Right atrium auricular region (tissue), 2 donors: ENCODE data around the gene MRPL47. TPM values are rescaled to one million over a fixed set of nuclear protein-coding genes. Genes with fewer than 3 reads are reported as not detected.

Experiments
- DNase-seq: peaks from one replicate; pipeline ENCODE4 v3.0.0-alpha.2; 2019; ENCODE audit warnings: low spot score
- H3K27ac ChIP-seq, 2 donors: fragments of 200-600 bp; sonication (generic); 1 replicate in 1 of 2; 2 replicates in 1 of 2; pipeline ENCODE4 v1.5.1; 2016 to 2019
- H3K27me3 ChIP-seq, 2 donors: fragments of 200-600 bp; sonication (generic); one replicate each; pipeline versions ENCODE4 v1.5.1 to v1.6.0; 2017 to 2019
- H3K36me3 ChIP-seq: fragments of 200-600 bp; sonication (generic); one replicate; pipeline ENCODE4 v1.5.1; 2016
- H3K4me1 ChIP-seq, 2 donors: fragments of 200-600 bp; sonication (generic); one replicate each; pipeline versions ENCODE4 v1.5.1 to v1.6.0; 2017 to 2019
- H3K4me3 ChIP-seq, 2 donors: fragments of 200-600 bp; sonication (generic); 1 replicate in 1 of 2; 2 replicates in 1 of 2; pipeline ENCODE4 v1.5.1; 2017 to 2019; ENCODE audit warnings: mild to moderate bottlenecking in 1 of 2, moderate library complexity in 1 of 2
- H3K9me3 ChIP-seq, 2 donors: fragments of 200-600 bp; sonication (generic); one replicate each; pipeline ENCODE4 v1.5.1; 2019
- total RNA-seq, 2 donors: library from RNA; depleted of rRNA; stranded (reverse); fragments of >200 nt; gene quantifications; one replicate each; pipeline ENCODE4 v1.1.0, GENCODE V29; 2016
- TF ChIP-seq, protein P1 (sequence below), 2 donors: fragments of 200-600 bp; sonication (generic); IDR thresholded peaks; one replicate each; pipeline ENCODE4 v1.5.1; 2019; ENCODE audit warnings: antibody characterized with exemption in 2 of 2

Gene MRPL47
- total RNA-seq, 2 donors from 2014 or later = 30.8 to 40.9 TPM

DNA sequence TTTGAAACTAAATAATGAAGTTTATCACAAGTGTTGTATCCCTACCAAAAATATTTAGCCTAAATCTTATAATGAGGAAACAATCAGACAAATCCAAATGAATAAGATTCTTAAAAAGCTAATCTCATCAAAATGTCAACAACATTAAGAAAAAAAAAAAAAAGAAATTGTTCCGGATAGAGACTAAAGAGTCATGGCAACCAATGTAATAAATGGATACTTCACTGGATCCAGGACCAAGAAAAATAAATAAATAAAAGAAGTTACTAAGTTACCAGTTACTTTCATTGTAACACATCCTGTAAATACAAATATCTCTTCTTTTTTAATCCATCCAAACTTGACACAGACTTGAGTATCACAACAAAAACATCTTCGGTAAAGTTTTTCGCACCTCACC lies 607 bp downstream of the MRPL47 start:
- no peaks in the 10 kb centered on the region for H3K27me3 ChIP-seq
- DNase-seq = no peak
- H3K36me3 ChIP-seq = peaks cover 25% of the 10 kb centered on the region
- TF ChIP-seq, protein P1, sequence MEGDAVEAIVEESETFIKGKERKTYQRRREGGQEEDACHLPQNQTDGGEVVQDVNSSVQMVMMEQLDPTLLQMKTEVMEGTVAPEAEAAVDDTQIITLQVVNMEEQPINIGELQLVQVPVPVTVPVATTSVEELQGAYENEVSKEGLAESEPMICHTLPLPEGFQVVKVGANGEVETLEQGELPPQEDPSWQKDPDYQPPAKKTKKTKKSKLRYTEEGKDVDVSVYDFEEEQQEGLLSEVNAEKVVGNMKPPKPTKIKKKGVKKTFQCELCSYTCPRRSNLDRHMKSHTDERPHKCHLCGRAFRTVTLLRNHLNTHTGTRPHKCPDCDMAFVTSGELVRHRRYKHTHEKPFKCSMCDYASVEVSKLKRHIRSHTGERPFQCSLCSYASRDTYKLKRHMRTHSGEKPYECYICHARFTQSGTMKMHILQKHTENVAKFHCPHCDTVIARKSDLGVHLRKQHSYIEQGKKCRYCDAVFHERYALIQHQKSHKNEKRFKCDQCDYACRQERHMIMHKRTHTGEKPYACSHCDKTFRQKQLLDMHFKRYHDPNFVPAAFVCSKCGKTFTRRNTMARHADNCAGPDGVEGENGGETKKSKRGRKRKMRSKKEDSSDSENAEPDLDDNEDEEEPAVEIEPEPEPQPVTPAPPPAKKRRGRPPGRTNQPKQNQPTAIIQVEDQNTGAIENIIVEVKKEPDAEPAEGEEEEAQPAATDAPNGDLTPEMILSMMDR (IDR thresholded peaks at IDR 0.05) = no peak
- peak overlapping the region; percentile 82 to 86 for H3K4me3 ChIP-seq
- H3K27ac ChIP-seq = peak overlapping the region; percentile 92 to 94
- peaks cover 0 to 42% of the 10 kb centered on the region in 2 donors for H3K4me1 ChIP-seq
- no peaks in the 10 kb centered on the region for H3K9me3 ChIP-seq

DNA sequence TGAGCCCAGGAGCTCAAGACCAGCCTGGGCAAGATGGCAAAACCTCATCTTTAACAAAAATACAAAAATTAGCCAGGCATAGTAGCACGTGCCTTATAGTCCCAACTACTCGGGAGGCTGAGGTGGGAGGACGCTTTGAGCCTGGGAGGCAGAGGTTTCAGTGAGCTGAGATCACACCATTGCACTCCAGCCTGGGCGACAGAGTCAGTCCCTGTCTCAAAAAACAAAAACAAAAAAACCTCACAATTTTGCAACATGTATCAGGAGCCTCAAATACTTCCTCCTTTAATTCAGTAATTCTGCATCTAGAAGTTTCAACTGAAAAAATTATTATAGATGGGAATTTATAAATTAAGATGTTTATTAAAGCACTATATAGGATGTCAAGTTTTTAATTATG lies 1.1 kb downstream of the MRPL47 start:
- Histone ChIP-seq H3K36me3 (peaks cover 30% of the 10 kb centered on the region), H3K4me3 (peak overlapping the region in 1 of 2 donors; percentile 82)

DNA sequence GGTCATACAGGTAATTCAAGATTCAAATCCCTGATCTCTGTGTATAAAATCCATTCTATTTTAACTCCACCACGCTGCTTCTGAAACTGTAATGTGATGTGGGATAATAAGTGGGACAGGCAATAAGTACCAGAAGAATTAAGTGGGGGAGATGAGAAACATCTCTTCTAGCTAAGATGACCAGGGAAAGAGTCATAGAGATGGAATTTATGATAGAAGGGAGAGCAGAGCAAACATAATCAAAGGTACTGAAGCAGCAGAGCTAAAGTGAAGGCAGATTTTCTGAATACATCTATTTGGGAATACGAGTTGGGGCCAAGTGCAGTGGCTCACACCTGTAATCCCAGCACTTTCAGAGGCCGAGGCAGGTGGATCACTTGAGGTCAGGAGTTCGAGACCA lies 4.9 kb downstream of the MRPL47 start:
- Histone ChIP-seq H3K27me3 (no peaks in the 10 kb centered on the region), H3K36me3 (peaks cover 67% of the 10 kb centered on the region), H3K4me1 (peaks cover 0 to 12% of the 10 kb centered on the region in 2 donors), H3K9me3 (no peaks in the 10 kb centered on the region), H3K4me3 (no peak overlapping the region), H3K27ac (no peak overlapping the region)
- DNase-seq = no peak
- TF ChIP-seq, protein P1 (IDR thresholded peaks at IDR 0.05) = no peak

More for the DNA sequence above, 1.1 kb downstream of the MRPL47 start:
- TF ChIP-seq, protein P1 (IDR thresholded peaks at IDR 0.05) = no peak
- H3K9me3 ChIP-seq = no peaks in the 10 kb centered on the region
- H3K27ac ChIP-seq = no peak overlapping the region
- peaks cover 0 to 36% of the 10 kb centered on the region in 2 donors for H3K4me1 ChIP-seq
- DNase-seq = no peak
- no peaks in the 10 kb centered on the region for H3K27me3 ChIP-seq

DNA sequence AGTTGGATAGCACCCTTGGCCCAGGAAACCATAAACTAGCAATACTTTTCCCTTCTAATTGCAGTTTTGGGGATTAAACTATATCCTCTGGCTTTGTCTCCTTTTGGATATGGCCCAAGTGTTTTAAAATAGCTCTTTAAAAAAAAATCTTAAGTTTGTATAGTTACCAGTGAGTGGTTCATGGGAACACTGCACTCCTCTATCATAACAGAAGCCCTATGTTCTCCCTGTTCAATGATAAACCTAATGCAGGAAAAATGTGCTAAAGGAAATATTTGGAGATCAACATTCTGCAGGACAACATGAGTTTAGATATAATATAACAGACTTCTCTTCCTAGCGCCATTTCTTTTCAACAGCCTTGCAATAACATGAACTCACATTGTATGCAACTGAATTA lies 13.1 kb downstream of the MRPL47 start:
- TF ChIP-seq, protein P1 (IDR thresholded peaks at IDR 0.05) = no peak
- no peak overlapping the region for H3K27ac ChIP-seq
- no peaks in the 10 kb centered on the region for H3K4me1 ChIP-seq
- no peak overlapping the region for H3K4me3 ChIP-seq
- peaks cover 85% of the 10 kb centered on the region for H3K36me3 ChIP-seq
- no peaks in the 10 kb centered on the region for H3K9me3 ChIP-seq
- DNase-seq = no peak
- H3K27me3 ChIP-seq = no peaks in the 10 kb centered on the region

DNA sequence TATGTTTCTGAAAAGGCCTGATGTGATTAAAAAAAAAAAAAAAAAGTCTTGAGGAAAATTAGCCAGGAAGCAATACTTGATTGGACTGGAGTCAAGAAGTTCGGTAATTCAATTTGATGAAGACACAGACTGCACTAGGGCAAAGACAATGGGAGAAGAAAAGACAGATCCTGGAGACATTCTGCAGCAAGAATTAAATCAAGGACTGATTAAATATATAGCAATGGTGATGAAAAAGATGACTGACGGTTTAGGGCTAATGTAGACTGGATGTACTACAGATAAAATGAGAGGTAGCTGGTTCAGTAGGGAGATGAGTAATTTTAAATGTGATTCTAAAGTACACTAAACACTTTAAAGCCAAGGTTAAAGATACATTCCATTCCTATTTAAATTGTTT lies 13.8 kb downstream of the MRPL47 start:
- TF ChIP-seq, protein P1 (IDR thresholded peaks at IDR 0.05) = no peak
- no peak for DNase-seq
- Histone ChIP-seq H3K4me3 (no peak overlapping the region), H3K27ac (no peak overlapping the region), H3K36me3 (peaks cover 82% of the 10 kb centered on the region), H3K4me1 (no peaks in the 10 kb centered on the region), H3K27me3 (no peaks in the 10 kb centered on the region), H3K9me3 (no peaks in the 10 kb centered on the region)

DNA sequence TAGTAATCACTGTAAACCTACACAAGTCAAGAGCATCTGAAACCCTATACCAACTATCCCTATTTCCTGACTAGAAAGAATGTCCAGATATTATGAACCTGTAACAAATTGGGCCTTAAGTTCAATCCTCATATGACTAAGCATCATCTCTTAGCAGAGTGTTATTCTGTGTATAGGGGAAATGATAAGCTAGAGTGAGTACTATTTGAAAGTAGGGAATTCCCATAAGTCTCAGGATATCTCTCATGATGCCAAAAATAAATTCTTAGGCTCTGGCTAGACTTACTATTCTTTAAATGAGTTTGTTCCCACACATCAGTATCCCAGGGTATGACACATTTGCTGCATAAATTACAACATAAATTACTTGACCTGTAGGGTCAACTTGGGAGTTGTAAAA lies 15.3 kb downstream of the MRPL47 start:
- no peak for DNase-seq
- TF ChIP-seq, protein P1 (IDR thresholded peaks at IDR 0.05) = no peak
- Histone ChIP-seq H3K36me3 (peaks cover 72% of the 10 kb centered on the region), H3K9me3 (no peaks in the 10 kb centered on the region), H3K4me1 (no peaks in the 10 kb centered on the region), H3K4me3 (no peak overlapping the region), H3K27me3 (no peaks in the 10 kb centered on the region), H3K27ac (no peak overlapping the region)
